Measurements from ENCODE around the gene ABCC12. TPM values are rescaled to one million over a fixed set of nuclear protein-coding genes. Genes with fewer than 3 reads are reported as not detected.

ABCC12 gene
- total RNA-seq, 1 experiment from 2014 or later: not detected

DNA sequence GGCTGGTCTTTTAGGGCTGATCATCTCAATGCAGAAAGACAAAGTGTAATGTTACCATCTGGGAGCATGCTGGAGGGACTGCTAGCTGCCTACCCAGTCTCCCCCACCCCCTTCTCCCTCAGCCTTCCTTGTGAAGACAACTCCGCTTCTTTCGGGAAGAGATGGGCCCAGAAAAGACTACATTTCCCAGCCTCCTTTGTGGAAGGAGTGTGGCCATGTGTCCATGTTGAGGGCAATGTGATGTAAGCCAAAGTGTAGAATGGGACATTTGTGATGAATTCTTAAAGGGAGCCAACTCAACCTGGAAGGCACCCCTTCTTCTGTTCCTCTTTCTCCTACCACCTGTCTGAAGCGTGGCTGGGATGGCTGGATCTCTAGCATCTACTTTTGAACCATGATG is 16.3 kb downstream of the ABCC12 start:
- CTCF ChIA-PET: no interaction called here
- no peak for TF ChIP-seq POLR2A (IDR thresholded peaks at IDR 0.05; ENCODE audit: borderline replicate concordance, extremely low read depth, insufficient read depth, insufficient read length)
- TF ChIP-seq ELF1 (IDR thresholded peaks at IDR 0.05; ENCODE audit: borderline replicate concordance, low read depth): no peak
- no peak for TF ChIP-seq FOSL1 (IDR thresholded peaks at IDR 0.05; ENCODE audit: low read depth)
- no peak for TF ChIP-seq RAD21 (IDR thresholded peaks at IDR 0.05; ENCODE audit: low read depth)
- TF ChIP-seq ATF3 (IDR thresholded peaks at IDR 0.05): no peak
- no peak for TF ChIP-seq EZH2 (IDR thresholded peaks at IDR 0.05)
- no peak for TF ChIP-seq SP1 (IDR thresholded peaks at IDR 0.05; ENCODE audit: low read depth)
- no peak for TF ChIP-seq YY1 (IDR thresholded peaks at IDR 0.05; ENCODE audit: extremely low read depth, insufficient replicate concordance, low read depth, low read length)
- H3K9ac ChIP-seq (ENCODE audit: low read length): no peak overlapping the region
- H3K9me3 ChIP-seq (ENCODE audit: control insufficient read depth in 1 of 2, insufficient read depth in 1 of 2, low read depth in 1 of 2, low read length in 2 of 2): no peaks in the 10 kb centered on the region
- no peaks in the 10 kb centered on the region for H4K20me1 ChIP-seq (ENCODE audit: insufficient read depth)
- H3K79me2 ChIP-seq (ENCODE audit: insufficient read depth, low read length): no peaks in the 10 kb centered on the region
- H3K27ac ChIP-seq (ENCODE audit: low read depth, low read length): no peak overlapping the region
- H3K4me1 ChIP-seq (ENCODE audit: control insufficient read depth in 1 of 2, insufficient read depth in 2 of 2, low read length in 2 of 2): peaks cover 0 to 4% of the 10 kb centered on the region in 2 experiments; a peak in 1 of 4 replicates
- RAD21 ChIA-PET (ENCODE audit: low non-redundant PET in 1 of 2, low total read pairs in 2 of 2, uncharacterized antibody in 2 of 2, unreplicated experiment in 2 of 2): no interaction called here
- intact Hi-C loops (cut with micrococcal nuclease): no loop called here
- H3K4me2 ChIP-seq (ENCODE audit: low read length): no peak overlapping the region
- no peak overlapping the region for H3K4me3 ChIP-seq (replicated peaks in 1 of 2; ENCODE audit: low read depth in 1 of 2, low read length in 2 of 2)
- ATAC-seq (no peak), DNase-seq (ENCODE audit: low read depth, low spot score) (no peak)
- peak overlapping the region; percentile 26 for H2AFZ ChIP-seq (ENCODE audit: low read depth, low read length, poor library complexity, severe bottlenecking)
- H3K36me3 ChIP-seq (ENCODE audit: control insufficient read depth in 1 of 2, insufficient read depth in 2 of 2, low read length in 2 of 2): no peaks in the 10 kb centered on the region
- POLR2A ChIA-PET: no interaction called here
- no peaks in the 10 kb centered on the region for H3K9me2 ChIP-seq (ENCODE audit: insufficient read depth)
- no TSS peak for BruUV-seq (replicated peaks)
- no peaks in the 10 kb centered on the region for H3K27me3 ChIP-seq (ENCODE audit: insufficient read depth, low read length)

GRCh38 chr16:48138543-48138942 is 17.2 kb downstream of the ABCC12 start:
- Histone ChIP-seq H3K9me3 (ENCODE audit: control insufficient read depth in 1 of 2, insufficient read depth in 1 of 2, low read depth in 1 of 2, low read length in 2 of 2) (no peaks in the 10 kb centered on the region), H3K4me1 (ENCODE audit: control insufficient read depth in 1 of 2, insufficient read depth in 2 of 2, low read length in 2 of 2) (no peaks in the 10 kb centered on the region), H3K36me3 (ENCODE audit: control insufficient read depth in 1 of 2, insufficient read depth in 2 of 2, low read length in 2 of 2) (no peaks in the 10 kb centered on the region), H3K4me3 (replicated peaks in 1 of 2; ENCODE audit: low read depth in 1 of 2, low read length in 2 of 2) (no peak overlapping the region), H3K27ac (ENCODE audit: low read depth, low read length) (no peak overlapping the region), H3K9me2 (ENCODE audit: insufficient read depth) (no peaks in the 10 kb centered on the region), H3K4me2 (ENCODE audit: low read length) (no peak overlapping the region), H3K79me2 (ENCODE audit: insufficient read depth, low read length) (no peaks in the 10 kb centered on the region), H4K20me1 (ENCODE audit: insufficient read depth) (no peaks in the 10 kb centered on the region), H2AFZ (ENCODE audit: low read depth, low read length, poor library complexity, severe bottlenecking) (no peak overlapping the region), H3K27me3 (ENCODE audit: insufficient read depth, low read length) (no peaks in the 10 kb centered on the region), H3K9ac (ENCODE audit: low read length) (no peak overlapping the region)
- CTCF ChIA-PET: no interaction called here
- BruUV-seq (replicated peaks): no TSS peak
- POLR2A ChIA-PET: no interaction called here
- RAD21 ChIA-PET (ENCODE audit: low non-redundant PET in 1 of 2, low total read pairs in 2 of 2, uncharacterized antibody in 2 of 2, unreplicated experiment in 2 of 2): no interaction called here
- TF ChIP-seq FOSL1 (IDR thresholded peaks at IDR 0.05; ENCODE audit: low read depth) (no peak), JUND (IDR thresholded peaks at IDR 0.05) (no peak), POLR2AphosphoS5 (IDR thresholded peaks at IDR 0.05; ENCODE audit: low read depth, low read length) (no peak), MAX (IDR thresholded peaks at IDR 0.05) (no peak), EZH2phosphoT487 (IDR thresholded peaks at IDR 0.05; ENCODE audit: borderline replicate concordance) (no peak), SRF (IDR thresholded peaks at IDR 0.05; ENCODE audit: low read depth) (no peak), CBX3 (IDR thresholded peaks at IDR 0.05; ENCODE audit: low read depth) (no peak), ATF3 (IDR thresholded peaks at IDR 0.05) (no peak), ELF1 (IDR thresholded peaks at IDR 0.05; ENCODE audit: borderline replicate concordance, low read depth) (no peak), CTCF (IDR thresholded peaks at IDR 0.05 in 2 of 3, conservative IDR thresholded peaks at IDR 0.05 in 1 of 3; ENCODE audit: borderline replicate concordance in 1 of 3, insufficient read depth in 1 of 3, low read depth in 2 of 3, low read length in 2 of 3) (no peak), TCF7L2 (IDR thresholded peaks at IDR 0.05; ENCODE audit: borderline replicate concordance, extremely low read depth, insufficient read depth, insufficient read length) (no peak), ZBTB33 (IDR thresholded peaks at IDR 0.05; ENCODE audit: extremely low read depth, insufficient replicate concordance, low read length) (no peak), SP1 (IDR thresholded peaks at IDR 0.05; ENCODE audit: low read depth) (no peak)
- DNase-seq (ENCODE audit: low read depth, low spot score) (no peak), ATAC-seq (no peak)
- intact Hi-C loops (cut with micrococcal nuclease): no loop called here

Data from HCT116 (cell line).